Fibroblast of the aortic adventitia (primary cell): ENCODE data around the gene CXXC4. TPM values are rescaled to one million over a fixed set of nuclear protein-coding genes. Genes with fewer than 3 reads are reported as not detected.

Source experiments
- DNase-seq: peaks from one replicate; pipeline ENCODE4 v3.0.0-alpha.2; 2010; ENCODE audit warnings: low read depth
- H3K4me3 ChIP-seq: 2 replicates; pipeline ENCODE4 v1.5.1; 2011; ENCODE audit warnings: low read depth, mild to moderate bottlenecking, control low read depth, low read length, moderate library complexity
- CTCF ChIP-seq: IDR thresholded peaks from 2 replicates; pipeline ENCODE4 v1.5.1; 2011; ENCODE audit warnings: mild to moderate bottlenecking, low read length, control low read depth, inconsistent platforms; ENCODE audit not compliant: insufficient read depth
- total RNA-seq: library from RNA; depleted of rRNA; stranded (reverse); fragments of >200 nt; gene quantifications from 2 replicates; pipeline ENCODE4 v1.2.3, GENCODE V29; 2012; ENCODE audit warnings: low replicate concordance

The CXXC4 gene
- total RNA-seq, 1 donor, result under 0.01 TPM

- no peak overlapping the region for H3K4me3 ChIP-seq
- DNase-seq, result no peak
- TF ChIP-seq CTCF, result no peak
Observed at GRCh38 chr4:104524026-104524425, 29.3 kb upstream of the CXXC4 start.

GRCh38 chr4:104519588-104519987 is 24.9 kb upstream of the CXXC4 start:
- no peak for DNase-seq
- TF ChIP-seq CTCF, result no peak
- no peak overlapping the region for H3K4me3 ChIP-seq

- H3K4me3 ChIP-seq, result no peak overlapping the region
- no peak for DNase-seq
- TF ChIP-seq CTCF, result no peak
Observed at GRCh38 chr4:104516884-104517283, 22.2 kb upstream of the CXXC4 start.

GRCh38 chr4:104508224-104508623 is 13.5 kb upstream of the CXXC4 start:
- no peak overlapping the region for H3K4me3 ChIP-seq

GRCh38 chr4:104507112-104507511 is 12.4 kb upstream of the CXXC4 start:
- TF ChIP-seq CTCF, result no peak
- no peak overlapping the region for H3K4me3 ChIP-seq
- DNase-seq, result no peak

More at GRCh38 chr4:104508224-104508623, 13.5 kb upstream of the CXXC4 start:
- no peak for TF ChIP-seq CTCF
- DNase-seq, result no peak

GRCh38 chr4:104504536-104504935 is 9.8 kb upstream of the CXXC4 start:
- DNase-seq, result no peak
- no peak overlapping the region for H3K4me3 ChIP-seq
- TF ChIP-seq CTCF, result no peak

GRCh38 chr4:104502471-104502870 is 7.8 kb upstream of the CXXC4 start:
- H3K4me3 ChIP-seq, result no peak overlapping the region
- no peak for DNase-seq
- no peak for TF ChIP-seq CTCF
